GM18873 (cell line): Measurements from ENCODE around the gene RANBP10.
"Not testable (repeated sequence)": the region's sequence is repeated elsewhere in the genome, so short reads cannot be mapped to it uniquely, and the experiment has no call there.

Source experiments
- ATAC-seq: cut with Tn5 transposase; IDR thresholded peaks from one replicate; pipeline ENCODE4 v1.9.1; 2021; ENCODE audit warnings: mild to moderate bottlenecking, moderate library complexity, moderate number of reproducible peaks; ENCODE audit not compliant: unreplicated experiment, low FRiP score

RANBP10 gene

DNA sequence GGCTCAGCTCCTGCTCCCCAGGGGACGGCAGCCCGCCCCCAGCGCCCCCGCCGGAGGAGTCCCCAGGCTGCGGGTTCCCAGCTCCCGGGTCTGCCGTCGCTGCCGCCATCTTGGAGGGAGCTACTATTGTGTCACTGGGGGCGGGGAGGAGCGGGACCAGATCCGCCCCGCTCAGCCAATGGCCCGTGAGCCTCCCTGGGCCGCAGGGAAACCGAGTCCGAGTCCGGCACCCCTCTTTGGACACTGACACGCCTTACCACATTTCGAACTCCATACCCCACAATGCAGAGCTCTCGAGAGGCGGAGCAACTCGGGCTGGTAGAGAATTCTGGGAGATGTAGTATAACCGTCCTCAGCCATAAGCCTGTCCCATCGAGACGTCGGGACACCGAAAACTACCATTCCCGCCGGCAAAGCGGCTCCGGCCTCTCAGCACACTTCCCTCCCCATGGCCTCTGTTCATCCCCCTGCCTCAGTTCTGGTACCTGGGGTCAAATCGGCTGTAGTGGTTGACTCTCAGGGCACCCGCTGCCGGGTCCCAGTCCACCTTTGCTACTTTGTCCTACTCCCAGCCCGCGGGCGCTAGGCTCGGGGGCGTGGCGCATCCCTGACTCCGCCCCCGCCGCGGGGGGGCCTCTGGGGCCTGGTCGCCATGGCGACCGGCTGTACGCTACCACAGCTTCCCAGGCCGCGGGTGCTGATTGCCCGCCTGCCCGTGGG is at the start of gene RANBP10, which contains the start of gene TSNAXIP1:
Gene RANBP10, minus strand, starts transcription at position 133 of the 720 bp plus-strand sequence. Its CDS starts 24 bp downstream, at position 109.
Gene TSNAXIP1, plus strand, starts transcription at position 462 of the 720 bp plus-strand sequence. CDS start 261 bp downstream, outside the sequence.
- peak; percentile 89 for ATAC-seq

GRCh38 chr16:67855789-67856188 is 49.4 kb upstream of the RANBP10 start:
- no peak for ATAC-seq

DNA sequence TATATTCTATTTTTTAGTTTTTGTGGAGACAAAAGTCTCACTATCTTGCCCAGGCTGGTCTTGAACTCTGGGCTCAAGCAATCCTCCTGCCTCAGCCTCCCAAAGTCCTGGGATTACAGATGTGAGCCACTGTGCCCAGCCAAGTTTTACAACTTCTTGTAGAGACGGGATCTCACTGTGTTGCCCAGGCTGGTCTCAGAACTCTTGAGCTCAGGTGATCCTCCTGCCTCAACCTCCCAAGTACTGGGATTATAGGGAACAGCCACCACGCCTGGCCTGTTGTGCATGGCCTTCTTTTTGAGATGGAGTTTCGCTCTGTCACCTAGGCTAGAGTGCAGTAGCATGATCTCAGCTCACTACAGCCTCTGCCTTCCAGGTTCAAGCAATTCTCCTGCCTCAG is 47.3 kb upstream of the RANBP10 start:
- no peak for ATAC-seq

GRCh38 chr16:67848118-67848517 is 41.8 kb upstream of the RANBP10 start:
- no peak for ATAC-seq

DNA sequence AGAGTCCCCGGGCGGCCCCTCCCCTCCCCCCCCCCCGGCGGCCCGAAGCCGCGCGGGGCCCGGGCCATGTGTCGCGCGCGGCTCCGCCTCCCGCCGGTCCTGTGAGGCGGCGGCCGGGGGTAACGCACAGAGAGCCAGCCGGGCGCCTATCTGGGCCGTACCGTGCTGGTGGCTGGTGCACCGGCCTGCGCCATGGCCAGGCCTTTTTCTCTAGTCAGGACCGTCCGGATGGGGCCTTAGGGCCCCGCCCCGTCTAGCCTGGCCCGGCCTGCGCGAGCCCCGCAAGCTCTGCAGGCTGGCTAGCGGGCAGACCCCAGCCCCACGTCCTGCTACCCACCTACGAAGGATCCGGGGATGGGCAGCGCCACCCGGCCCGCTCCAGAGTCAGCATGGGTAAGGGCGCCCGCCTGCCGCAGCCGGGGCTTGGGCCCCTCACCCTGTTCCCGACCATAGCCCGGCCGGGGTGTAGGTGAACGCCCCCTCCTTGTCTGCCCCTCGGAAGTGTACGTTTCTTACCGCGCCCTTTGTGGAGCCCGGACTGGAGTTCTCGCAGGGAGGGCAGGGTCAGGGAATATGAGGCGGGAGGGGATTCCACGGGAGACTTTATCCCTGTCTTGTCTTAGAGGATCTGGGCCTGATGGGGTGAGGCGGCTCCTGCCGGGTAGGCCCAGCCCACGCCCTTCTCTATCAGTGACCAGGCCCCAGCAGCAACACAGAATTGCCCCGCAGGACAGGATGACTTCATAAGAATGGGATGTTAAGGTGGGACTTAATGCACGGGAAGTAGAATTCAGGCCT is 40.9 kb upstream of the RANBP10 start, which contains the start of gene CENPT:
Gene CENPT, minus strand, starts transcription at position 630 of the 798 bp plus-strand sequence. CDS start 13,834 bp downstream, outside the sequence.
- ATAC-seq: peak; percentile 32

GRCh38 chr16:67846320-67847063 is 40.1 kb upstream of the RANBP10 start, which contains the start of gene NUTF2:
Gene NUTF2, plus strand, starts transcription at chr16:67846933. Its CDS starts 18,198 bp downstream, at chr16:67865131.
- peak; percentile 50 for ATAC-seq

GRCh38 chr16:67846063-67846319 is 39.6 kb upstream of the RANBP10 start:
- no peak for ATAC-seq

- ATAC-seq: no peak
These were observed 39.1 kb upstream of the RANBP10 start for GRCh38 chr16:67845291-67846062.

- no peak for ATAC-seq
These were observed 38.1 kb upstream of the RANBP10 start for GRCh38 chr16:67844497-67844896.

GRCh38 chr16:67843343-67843765 is 37.0 kb upstream of the RANBP10 start:
- ATAC-seq: no peak

DNA sequence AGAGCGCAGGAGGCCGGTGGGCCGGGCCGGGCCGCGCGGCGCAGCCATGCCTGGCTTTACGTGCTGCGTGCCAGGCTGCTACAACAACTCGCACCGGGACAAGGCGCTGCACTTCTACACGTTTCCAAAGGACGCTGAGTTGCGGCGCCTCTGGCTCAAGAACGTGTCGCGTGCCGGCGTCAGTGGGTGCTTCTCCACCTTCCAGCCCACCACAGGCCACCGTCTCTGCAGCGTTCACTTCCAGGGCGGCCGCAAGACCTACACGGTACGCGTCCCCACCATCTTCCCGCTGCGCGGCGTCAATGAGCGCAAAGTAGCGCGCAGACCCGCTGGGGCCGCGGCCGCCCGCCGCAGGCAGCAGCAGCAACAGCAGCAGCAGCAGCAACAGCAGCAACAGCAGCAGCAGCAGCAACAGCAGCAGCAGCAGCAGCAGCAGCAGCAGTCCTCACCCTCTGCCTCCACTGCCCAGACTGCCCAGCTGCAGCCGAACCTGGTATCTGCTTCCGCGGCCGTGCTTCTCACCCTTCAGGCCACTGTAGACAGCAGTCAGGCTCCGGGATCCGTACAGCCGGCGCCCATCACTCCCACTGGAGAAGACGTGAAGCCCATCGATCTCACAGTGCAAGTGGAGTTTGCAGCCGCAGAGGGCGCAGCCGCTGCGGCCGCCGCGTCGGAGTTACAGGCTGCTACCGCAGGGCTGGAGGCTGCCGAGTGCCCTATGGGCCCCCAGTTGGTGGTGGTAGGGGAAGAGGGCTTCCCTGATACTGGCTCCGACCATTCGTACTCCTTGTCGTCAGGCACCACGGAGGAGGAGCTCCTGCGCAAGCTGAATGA is 36.4 kb upstream of the RANBP10 start:
- ATAC-seq: peak; percentile 3

DNA sequence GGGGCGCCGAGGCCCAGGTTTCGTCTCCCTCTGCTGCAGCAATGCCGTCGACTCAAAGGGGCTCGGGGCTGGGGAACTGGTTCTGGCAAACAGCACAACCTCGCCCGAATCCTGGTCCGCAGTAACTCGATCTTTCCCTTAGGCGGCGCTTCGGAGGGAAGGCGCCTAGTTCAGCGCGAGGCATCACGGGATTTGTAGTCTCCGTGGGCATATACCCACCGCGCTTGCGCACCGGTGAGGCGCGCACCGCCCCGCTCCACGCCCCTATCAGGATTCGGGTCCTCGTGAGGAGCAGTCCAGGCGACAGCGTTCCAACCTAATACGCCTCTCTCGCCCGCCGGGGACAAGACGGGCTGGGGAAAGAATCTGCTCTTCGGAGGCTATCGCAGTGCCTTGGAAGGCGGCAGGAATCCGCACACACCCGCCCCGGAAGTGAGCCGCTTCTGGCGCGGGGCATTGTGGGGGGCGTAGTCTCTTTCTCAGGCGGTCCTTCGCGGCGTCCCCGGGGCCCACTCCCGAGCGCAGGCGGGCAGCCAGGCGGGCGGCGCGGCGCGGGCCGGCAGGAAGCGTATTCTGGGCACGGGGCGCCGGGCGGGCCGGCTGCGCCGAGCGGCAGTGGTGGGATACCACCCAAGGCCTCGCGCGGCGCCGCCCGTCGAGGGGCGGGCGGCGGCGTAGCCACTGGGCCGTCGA is 35.6 kb upstream of the RANBP10 start, which contains the start of gene THAP11:
Gene THAP11, plus strand, starts transcription at position 505 of the 693 bp plus-strand sequence. CDS start 235 bp downstream, outside the sequence.
- peak; percentile 43 for ATAC-seq

DNA sequence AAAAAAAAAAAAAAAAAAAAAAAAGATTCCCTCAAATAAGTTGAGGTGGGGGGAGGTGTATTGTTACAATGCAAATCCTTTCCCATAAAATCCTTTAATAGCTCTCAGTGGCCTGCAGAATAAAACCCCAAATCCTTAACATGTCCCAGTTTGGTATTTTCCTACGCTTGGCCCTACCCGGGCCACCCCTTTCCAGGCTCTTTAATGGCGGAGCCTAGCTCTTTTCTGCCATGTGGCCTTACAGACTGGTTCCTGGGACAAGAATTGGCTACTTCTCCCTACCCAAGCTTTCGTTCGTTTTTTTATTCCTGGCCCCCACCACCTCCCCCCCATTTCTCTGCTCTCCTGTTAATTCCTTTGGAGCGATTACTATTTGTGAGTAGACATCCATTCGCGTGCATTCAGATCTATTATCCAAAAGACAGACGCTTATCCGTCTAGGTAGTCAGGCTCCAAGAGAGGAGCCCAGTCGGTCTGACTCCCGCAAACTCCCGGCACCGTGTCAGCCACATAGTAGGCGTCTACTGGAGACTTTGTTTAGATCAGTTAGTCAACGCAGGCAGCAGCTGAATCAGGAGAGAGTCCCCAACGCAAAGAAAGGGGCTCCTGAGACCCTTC is 34.9 kb upstream of the RANBP10 start:
- ATAC-seq: no peak

- ATAC-seq: no peak
These were observed 31.5 kb upstream of the RANBP10 start for GRCh38 chr16:67837811-67838210.

- not testable (repeated sequence) for ATAC-seq
These were observed 30.8 kb upstream of the RANBP10 start for GRCh38 chr16:67837190-67837589.

- no peak for ATAC-seq
These were observed 27.9 kb upstream of the RANBP10 start for GRCh38 chr16:67834242-67834614.

GRCh38 chr16:67833415-67834241 is 27.3 kb upstream of the RANBP10 start:
- ATAC-seq: peak; percentile 93
